Measurements from ENCODE around the gene FOXS1.
"Not testable (repeated sequence)": the region's sequence is repeated elsewhere in the genome, so short reads cannot be mapped to it uniquely, and the experiment has no call there.

The FOXS1 gene

DNA sequence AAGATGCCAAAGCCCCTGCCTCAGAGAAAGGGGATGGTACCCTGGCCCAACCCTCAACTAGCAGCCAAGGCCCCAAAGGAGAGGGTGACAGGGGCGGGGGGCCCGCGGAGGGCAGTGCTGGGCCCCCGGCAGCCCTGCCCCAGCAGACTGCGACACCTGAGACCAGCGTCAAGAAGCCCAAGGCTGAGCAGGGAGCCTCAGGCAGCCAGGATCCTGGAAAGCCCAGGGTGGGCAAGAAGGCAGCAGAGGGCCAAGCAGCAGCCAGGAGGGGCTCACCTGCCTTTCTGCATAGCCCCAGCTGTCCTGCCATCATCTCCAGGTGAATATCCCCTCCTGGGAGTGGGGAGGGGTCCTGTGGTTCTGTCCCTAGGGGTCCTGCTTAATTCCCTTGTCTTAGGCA is 25.2 kb downstream of the FOXS1 start:
- DNase-seq: no peak

GRCh38 chr20:31819083-31819784 is 26.2 kb downstream of the FOXS1 start, which contains the start of gene MYLK2:
MYLK2 (plus strand) TSS chr20:31819356; CDS start chr20:31819581, 225 bp downstream.
- no peak for DNase-seq

DNA sequence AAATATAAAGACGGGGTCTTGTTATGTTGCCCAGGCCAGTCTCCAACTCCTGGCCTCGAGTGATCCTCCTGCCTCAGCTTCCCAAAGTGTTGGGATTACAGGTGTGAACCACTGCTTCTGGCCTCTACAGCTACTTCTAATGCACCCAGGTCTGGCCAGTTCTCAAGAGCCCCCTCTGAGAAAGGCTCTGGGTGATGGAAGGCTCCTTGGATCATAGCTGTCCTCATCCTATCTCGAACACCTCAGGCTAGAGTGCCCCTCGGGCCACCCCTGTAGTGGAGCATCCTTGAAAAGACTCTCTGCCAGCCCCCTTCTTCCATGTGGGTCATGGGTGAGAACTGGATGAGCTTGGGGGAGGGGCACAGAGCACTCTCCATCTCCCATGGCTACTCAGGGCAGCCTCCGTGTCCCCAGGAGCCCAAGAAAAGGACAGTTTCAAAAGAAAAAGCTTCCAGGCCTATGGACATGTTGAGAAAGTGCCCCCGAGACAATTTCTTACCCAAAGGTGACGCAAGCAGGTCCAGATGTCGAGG is 27.0 kb downstream of the FOXS1 start:
- DNase-seq: no peak

DNA sequence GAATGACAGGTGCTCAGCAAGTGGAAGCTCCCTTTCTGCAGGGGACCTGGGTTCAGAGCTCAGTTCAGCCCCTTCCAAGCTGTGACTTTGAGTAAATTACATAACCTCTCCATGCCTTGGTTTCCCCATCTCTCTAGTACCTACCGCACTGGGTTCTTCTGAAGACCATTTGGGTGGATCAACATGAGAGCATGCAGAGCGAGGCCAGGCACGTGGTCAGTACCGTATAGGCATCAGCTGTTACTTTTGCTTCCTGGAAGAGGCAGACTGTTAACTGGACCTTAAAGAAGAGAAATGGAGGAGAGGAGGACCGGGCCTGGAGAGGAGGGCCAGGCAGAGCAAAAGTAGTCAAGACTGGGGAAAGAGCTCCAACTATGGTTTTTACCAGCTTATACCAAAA is 27.9 kb downstream of the FOXS1 start:
- no peak for DNase-seq

- no peak for DNase-seq
Observed at GRCh38 chr20:31816221-31816620, 29.2 kb downstream of the FOXS1 start.

DNA sequence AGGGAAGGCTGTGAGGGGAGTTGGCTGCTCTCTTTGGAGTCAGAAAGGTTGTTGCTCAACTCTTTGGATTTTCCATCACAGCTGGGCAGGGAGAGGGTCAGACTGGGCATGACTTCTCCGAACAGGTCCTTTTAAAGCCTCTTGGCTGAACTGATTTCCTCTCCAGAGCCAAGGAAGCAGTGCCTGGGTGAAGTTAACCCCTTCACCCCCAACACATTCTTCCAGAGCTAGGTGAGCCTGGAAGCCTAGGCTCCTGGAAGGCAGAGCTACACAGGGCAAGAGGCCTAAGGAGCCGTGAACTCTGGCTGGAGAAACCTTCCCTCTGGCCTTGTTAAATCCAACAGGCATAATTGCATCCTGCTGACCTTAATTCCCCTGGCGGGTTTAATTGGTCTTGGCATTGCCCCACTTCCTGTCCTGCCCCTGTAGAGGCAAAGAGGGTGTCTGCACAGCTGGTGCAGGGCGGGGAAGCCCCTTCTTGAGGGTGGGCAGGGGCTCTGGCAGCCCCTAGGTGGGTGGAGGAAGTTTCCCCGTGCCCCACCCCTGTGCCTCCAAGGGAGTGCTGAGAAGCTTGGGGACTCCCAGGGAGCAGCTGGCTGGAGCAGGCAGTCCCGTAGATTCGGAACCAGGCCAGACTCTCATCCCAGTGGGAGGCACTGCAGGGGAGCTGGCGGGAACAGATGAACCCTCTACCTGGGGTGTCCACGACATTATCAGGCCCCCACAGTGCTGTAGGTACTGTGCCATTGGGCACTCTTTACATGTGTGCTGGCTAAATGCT is 29.8 kb downstream of the FOXS1 start:
- DNase-seq: no peak

GRCh38 chr20:31814142-31814541 is 31.3 kb downstream of the FOXS1 start:
- DNase-seq: not testable (repeated sequence)

DNA sequence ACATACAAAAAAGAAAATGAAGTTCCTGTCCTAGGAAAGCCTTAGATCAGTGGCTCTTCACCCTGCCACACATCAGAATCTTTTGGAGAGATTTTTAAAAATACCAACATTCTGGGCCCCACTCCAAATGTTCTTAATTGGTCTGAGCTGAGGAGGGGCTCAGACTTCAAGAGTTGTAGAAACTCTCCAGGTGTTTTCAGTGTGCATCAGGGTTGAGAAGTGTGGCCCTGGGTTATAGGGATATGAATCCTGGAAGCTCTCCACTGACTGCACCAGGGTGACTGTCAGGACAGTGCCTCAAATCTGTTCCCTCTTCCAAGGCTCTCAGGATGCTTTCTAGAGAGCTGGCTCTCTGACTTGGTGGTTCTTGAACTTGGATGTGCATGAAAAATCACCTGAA is 31.8 kb downstream of the FOXS1 start:
- no peak for DNase-seq

- DNase-seq: no peak
Observed at GRCh38 chr20:31811796-31812728, 33.3 kb downstream of the FOXS1 start.

GRCh38 chr20:31811198-31811597 is 34.2 kb downstream of the FOXS1 start:
- no peak for DNase-seq

DNA sequence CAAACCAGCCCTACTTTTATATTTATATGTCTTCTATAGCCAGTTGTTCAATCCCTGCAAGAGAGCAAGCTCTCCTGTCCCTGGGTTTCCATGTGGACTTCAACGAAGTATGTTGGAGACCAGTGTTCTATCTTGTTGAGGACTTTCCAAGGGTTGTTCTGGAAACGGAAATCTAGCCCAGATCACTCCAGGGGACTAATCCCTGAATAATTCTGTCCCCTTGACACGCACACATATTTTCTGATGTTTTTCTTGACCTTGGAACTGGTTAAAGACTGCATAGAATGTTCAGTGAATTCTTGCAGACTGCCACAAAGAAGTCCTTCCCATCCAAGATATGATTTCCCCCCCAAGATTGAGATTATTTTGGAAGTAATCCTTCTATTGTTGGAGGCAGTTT is 35.7 kb downstream of the FOXS1 start:
- no peak for DNase-seq

DNA sequence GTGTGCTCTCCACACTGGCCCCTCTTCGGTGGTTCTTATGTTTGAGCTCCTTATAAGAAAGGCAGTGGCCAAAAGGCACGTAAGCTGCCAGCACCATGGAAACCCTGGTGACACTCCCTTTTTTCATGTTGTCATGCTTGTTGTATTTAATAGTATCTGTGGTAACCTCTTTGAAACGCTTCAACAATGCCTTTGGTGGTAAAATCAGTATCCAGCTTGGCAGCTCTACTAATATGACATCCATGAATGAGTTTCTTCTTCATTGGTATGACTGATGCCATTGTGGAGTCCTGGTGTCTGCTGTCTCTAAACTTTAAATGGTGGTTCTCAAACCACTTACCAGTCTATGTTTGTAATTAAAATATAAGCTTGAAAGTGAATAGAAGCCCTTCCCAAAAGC is 36.9 kb downstream of the FOXS1 start:
- DNase-seq: no peak

GRCh38 chr20:31806564-31807355 is 38.6 kb downstream of the FOXS1 start:
- no peak for DNase-seq

- no peak for DNase-seq
Observed at GRCh38 chr20:31803552-31804291, 41.7 kb downstream of the FOXS1 start.

GRCh38 chr20:31801508-31801907 is 43.9 kb downstream of the FOXS1 start:
- DNase-seq: no peak

- no peak for DNase-seq
Observed at GRCh38 chr20:31797364-31797763, 48.0 kb downstream of the FOXS1 start.

All from activated T-cell treated with anti-CD3 and anti-CD28 coated beads for 4 hours (primary cell).